Measurements from ENCODE around the gene MACROD2. TPM values are rescaled to one million over a fixed set of nuclear protein-coding genes. Genes with fewer than 3 reads are reported as not detected.

Gene MACROD2
- total and polyA plus RNA-seq, 2 of the 4 experiments (the other 2 are of a cell fraction) = not detected

GRCh38 chr20:15328084-15328483, 1332.8 kb downstream of the MACROD2 start:
- no peak for TF ChIP-seq BHLHE40 (IDR thresholded peaks at IDR 0.05; ENCODE audit: low read depth, low read length)
- no peak for TF ChIP-seq USF2 (IDR thresholded peaks at IDR 0.05; ENCODE audit: low read depth, low read length)
- TF ChIP-seq CEBPB (IDR thresholded peaks at IDR 0.05; ENCODE audit: low read depth, low read length) = no peak
- TF ChIP-seq MXI1 (IDR thresholded peaks at IDR 0.05; ENCODE audit: borderline replicate concordance, low read depth, low read length) = no peak
- no peak for TF ChIP-seq RCOR1 (IDR thresholded peaks at IDR 0.05; ENCODE audit: insufficient replicate concordance, low read length)
- no peak for TF ChIP-seq SMC3 (IDR thresholded peaks at IDR 0.05; ENCODE audit: low read depth, low read length)
- TF ChIP-seq FOS (IDR thresholded peaks at IDR 0.05; ENCODE audit: low read depth, low read length) = no peak
- no peak for TF ChIP-seq MAFK (IDR thresholded peaks at IDR 0.05; ENCODE audit: low read depth, low read length)
- no peak for TF ChIP-seq CHD1 (IDR thresholded peaks at IDR 0.05; ENCODE audit: low read depth, low read length)
- TF ChIP-seq ELK1 (IDR thresholded peaks at IDR 0.05; ENCODE audit: borderline replicate concordance, low read depth, low read length) = no peak
- TF ChIP-seq MAZ (IDR thresholded peaks at IDR 0.05; ENCODE audit: borderline replicate concordance, low read depth, low read length) = no peak
- TF ChIP-seq POLR2A (IDR thresholded peaks at IDR 0.05; ENCODE audit: low read depth, low read length) = no peak
- no peak for TF ChIP-seq RFX5 (IDR thresholded peaks at IDR 0.05; ENCODE audit: low read depth, low read length)
- TF ChIP-seq RAD21 (IDR thresholded peaks at IDR 0.05; ENCODE audit: low read length) = no peak
- no peak overlapping the region for H3K27ac ChIP-seq (ENCODE audit: insufficient read depth, low read length)
- H3K18ac ChIP-seq (ENCODE audit: low read depth, low read length) = no peak overlapping the region
- no peak overlapping the region for H3K23ac ChIP-seq (ENCODE audit: low read depth, low read length)
- intact Hi-C loops (cut with micrococcal nuclease) = loop anchor here (5.0 kb wide), 1 partner anchor 96 kb away; no protein-coding TSS in a partner anchor
- H3K4me3 ChIP-seq (ENCODE audit: insufficient read depth, low read depth, low read length) = no peak overlapping the region
- CTCF ChIA-PET = no interaction called here
- no peaks in the 10 kb centered on the region for H3K36me3 ChIP-seq (ENCODE audit: control insufficient read depth, insufficient read depth, low read length)
- H3K9ac ChIP-seq (ENCODE audit: low read depth, low read length) = no peak overlapping the region
- no peak for DNase-seq
- H2BK20ac ChIP-seq (ENCODE audit: low read depth, low read length) = no peak overlapping the region
- no peak overlapping the region for H2BK15ac ChIP-seq (ENCODE audit: low read depth, low read length)
- H2AFZ ChIP-seq (replicated peaks; ENCODE audit: low read length, poor library complexity) = no peak overlapping the region
- H3K79me1 ChIP-seq (ENCODE audit: low read depth in 1 of 2, low read length in 2 of 2) = no peaks in the 10 kb centered on the region
- H3K4me1 ChIP-seq (ENCODE audit: control insufficient read depth, insufficient read depth, low read length) = no peaks in the 10 kb centered on the region
- H2AK9ac ChIP-seq (replicated peaks; ENCODE audit: low read depth, low read length, poor library complexity) = no peak overlapping the region
- in situ Hi-C loops (cut with MboI; ENCODE audit: low sequenced_read_pairs) = no loop called here
- no TSS peak for BruUV-seq (replicated peaks)
- no peaks in the 10 kb centered on the region for H3K9me1 ChIP-seq (ENCODE audit: insufficient read depth, low read length)
- no peak overlapping the region for H4K8ac ChIP-seq (ENCODE audit: low read depth in 2 of 2, low read length in 2 of 2)
- H2BK120ac ChIP-seq (ENCODE audit: low read depth, low read length) = no peak overlapping the region
- no peak overlapping the region for H3K14ac ChIP-seq (replicated peaks; ENCODE audit: low read depth, low read length)
- H3K4me2 ChIP-seq (ENCODE audit: low read depth, low read length) = no peak overlapping the region
- H3K27me3 ChIP-seq (ENCODE audit: control insufficient read depth, insufficient read depth, low read length) = no peaks in the 10 kb centered on the region
- H4K5ac ChIP-seq (ENCODE audit: low read depth, low read length) = no peak overlapping the region
- H4K20me1 ChIP-seq (ENCODE audit: insufficient read depth, low read length) = no peaks in the 10 kb centered on the region
- no peak overlapping the region for H2AK5ac ChIP-seq (ENCODE audit: low read depth, low read length)
- no peak overlapping the region for H4K91ac ChIP-seq (ENCODE audit: insufficient read depth, low read depth, low read length)
- WGBS, 2 experiments (ENCODE audit: extremely low coverage in 2 of 2, insufficient read length in 1 of 2) = no CpG with 5 or more reads among the region's 1 CpG
- ATAC-seq (ENCODE audit: low read depth) = no peak
- H3K56ac ChIP-seq (ENCODE audit: extremely low read depth, insufficient read depth, low read length) = no peak overlapping the region
- H3K9me3 ChIP-seq (ENCODE audit: control insufficient read depth, insufficient read depth, low read length) = no peaks in the 10 kb centered on the region
- H2BK5ac ChIP-seq (ENCODE audit: low read depth, low read length, poor library complexity, severe bottlenecking) = no peak overlapping the region
- no peak overlapping the region for H3K4ac ChIP-seq (ENCODE audit: low read depth, low read length)
- dilution Hi-C loops (cut with HindIII; ENCODE audit: low sequenced_read_pairs, unreplicated experiment) = no loop called here
- POLR2A ChIA-PET (ENCODE audit: unreplicated experiment) = no interaction called here

All from IMR-90 (cell line).